ENCODE data around the gene VPS8. TPM values are rescaled to one million over a fixed set of nuclear protein-coding genes. Genes with fewer than 3 reads are reported as not detected.

The VPS8 gene
- total RNA-seq, 1 experiment from 2014 or later = 39.7 TPM

GRCh38 chr3:184822081-184822480 lies 10.1 kb downstream of the VPS8 start:
- no peak overlapping the region for H2BK5ac ChIP-seq (ENCODE audit: insufficient read length, low read length)
- H3K23ac ChIP-seq (ENCODE audit: insufficient read length, low read depth, low read length) = no peak overlapping the region
- H3K18ac ChIP-seq (ENCODE audit: insufficient read length, low read depth, low read length) = no peak overlapping the region
- no peak overlapping the region for H3K4me2 ChIP-seq (ENCODE audit: insufficient read depth, insufficient read length, low read length)
- no peak overlapping the region for H4K91ac ChIP-seq (ENCODE audit: insufficient read length, low read depth, low read length)
- H2AFZ ChIP-seq (ENCODE audit: low read length) = no peak overlapping the region
- H3T11ph ChIP-seq (ENCODE audit: low read length) = no peak overlapping the region
- Mint-ChIP-seq H3K36me3 (ENCODE audit: insufficient read depth in 1 of 3, low read depth in 3 of 3) (peaks cover 2 to 8% (median 4%) of the 10 kb centered on the region in 3 experiments; a peak in 6 of 7 replicates), H3K27me3 (ENCODE audit: low read depth) (no peaks in the 10 kb centered on the region), H3K27ac (no peak overlapping the region), H3K9me3 (no peaks in the 10 kb centered on the region), H3K4me3 (no peak overlapping the region), H3K4me1 (no peaks in the 10 kb centered on the region)
- no peaks in the 10 kb centered on the region for H3K9me3 ChIP-seq (ENCODE audit: control insufficient read depth, low read depth, low read length)
- no peaks in the 10 kb centered on the region for H4K20me1 ChIP-seq (ENCODE audit: control insufficient read depth, insufficient read depth, insufficient read length)
- no peaks in the 10 kb centered on the region for H3K79me1 ChIP-seq (ENCODE audit: insufficient read depth, low read depth, low read length, poor library complexity, severe bottlenecking)
- H3K4ac ChIP-seq (ENCODE audit: low read depth, low read length) = no peak overlapping the region
- no peak overlapping the region for H2AK5ac ChIP-seq (ENCODE audit: insufficient read length, low read length)
- no peaks in the 10 kb centered on the region for H3K4me1 ChIP-seq (ENCODE audit: insufficient read depth, low read length)
- H4K5ac ChIP-seq (ENCODE audit: insufficient read length, low read depth, low read length) = no peak overlapping the region
- DNase-seq = no peak
- no peak overlapping the region for H2BK15ac ChIP-seq (ENCODE audit: low read depth, low read length)
- H2BK20ac ChIP-seq (ENCODE audit: low read depth, low read length, poor library complexity, severe bottlenecking) = no peak overlapping the region
- H4K8ac ChIP-seq (replicated peaks; ENCODE audit: insufficient read length, low read depth, low read length) = no peak overlapping the region
- H3K9ac ChIP-seq (ENCODE audit: extremely low read depth, insufficient read length, low read length) = no peak overlapping the region
- H3K23me2 ChIP-seq (ENCODE audit: insufficient read length, low read depth, low read length, poor library complexity, severe bottlenecking) = no peaks in the 10 kb centered on the region
- no peak overlapping the region for H3K56ac ChIP-seq (ENCODE audit: insufficient read length, low read depth, low read length)
- H3K27ac ChIP-seq (ENCODE audit: insufficient read length, low read depth, low read length) = no peak overlapping the region
- no peaks in the 10 kb centered on the region for H3K27me3 ChIP-seq (ENCODE audit: insufficient read depth, low read length)
- H3K14ac ChIP-seq (ENCODE audit: insufficient read depth, low read length) = no peak overlapping the region
- no peak overlapping the region for H2BK12ac ChIP-seq (ENCODE audit: insufficient read length, low read depth, low read length)
- H3K79me2 ChIP-seq (ENCODE audit: insufficient read depth, low read length) = no peaks in the 10 kb centered on the region
- TF ChIP-seq CTCF (conservative IDR thresholded peaks at IDR 0.05) = no peak
- H2BK120ac ChIP-seq (ENCODE audit: low read depth, low read length, poor library complexity, severe bottlenecking) = no peak overlapping the region
